HCT116 (cell line): ENCODE measurements around the gene OSER1. TPM values are rescaled to one million over a fixed set of nuclear protein-coding genes. Genes with fewer than 3 reads are reported as not detected.

Experiments
- ATAC-seq: fragments of 200-7000 bp; cut with Tn5 transposase; 2 replicates; pipeline ENCODE4 v1.9.1; 2020; ENCODE audit warnings: mild to moderate bottlenecking, moderate library complexity
- BruUV-seq: library from RNA; stranded (reverse); fragments of 400-500 nt; replicated peaks from 2 replicates; lab custom pipeline; 2021; lab: Mats Ljungman, UMichigan
- CTCF ChIA-PET: fragments of 300-600 bp; sonication (Branson Sonifier 250); formaldehyde crosslinking; loops from one replicate; lab custom pipeline; 2021; ENCODE audit warnings: antibody characterized with exemption; lab: Charles Lee
- POLR2A ChIA-PET: fragments of 300-600, 350-600 bp; sonication (Branson Sonifier 250); formaldehyde crosslinking; loops from one replicate; lab custom pipeline; 2021; ENCODE audit warnings: antibody characterized with exemption; lab: Charles Lee
- RAD21 ChIA-PET, 2 experiments: fragments of 300-600 bp; sonication (Branson Sonifier 250); formaldehyde crosslinking; loops; one replicate each; lab custom pipeline; 2023; ENCODE audit warnings: low total read pairs in 2 of 2; ENCODE audit not compliant: uncharacterized antibody in 2 of 2, unreplicated experiment in 2 of 2, low non-redundant PET in 1 of 2; lab: Charles Lee
- DNase-seq: peaks from one replicate; pipeline ENCODE4 v3.0.0-alpha.2; 2010; ENCODE audit warnings: low read depth, low spot score
- H2AFZ ChIP-seq: fragments of 200-600 bp; shearing (Covaris generic), sonication (generic); 2 replicates; pipeline ENCODE4 v1.6.1; 2017; ENCODE audit warnings: low read depth, mixed run types, mixed read lengths, antibody characterized with exemption, low read length; ENCODE audit not compliant: poor library complexity, severe bottlenecking
- H3K27ac ChIP-seq: 2 replicates; pipeline ENCODE4 v1.5.1; 2012; ENCODE audit warnings: low read depth, low read length
- H3K27me3 ChIP-seq: fragments of 200-600 bp; sonication (generic); 2 replicates; pipeline ENCODE4 v1.6.1; 2016; ENCODE audit warnings: mixed run types, low read length, mixed read lengths; ENCODE audit not compliant: insufficient read depth
- H3K36me3 ChIP-seq, 2 experiments: fragments of 200-500 bp in 1 of 2; fragments of 200-600 bp in 1 of 2; sonication (Bioruptor generic) in 1 of 2; sonication (generic) in 1 of 2; 2 replicates each; pipeline versions ENCODE4 v1.5.1 to v1.6.1; 2014 to 2016; ENCODE audit warnings: low read length in 2 of 2, inconsistent platforms in 1 of 2, mixed read lengths in 1 of 2, mixed run types in 1 of 2; ENCODE audit not compliant: insufficient read depth in 2 of 2, control insufficient read depth in 1 of 2
- H3K4me1 ChIP-seq, 2 experiments: fragments of 200-600 bp in 1 of 2; sonication (generic) in 1 of 2; 2 replicates each; pipeline versions ENCODE4 v1.5.1 to v1.6.1; 2012 to 2017; ENCODE audit warnings: low read length in 2 of 2, inconsistent platforms in 1 of 2, mild to moderate bottlenecking in 1 of 2, mixed read lengths in 1 of 2, mixed run types in 1 of 2, moderate library complexity in 1 of 2; ENCODE audit not compliant: insufficient read depth in 2 of 2, control insufficient read depth in 1 of 2
- H3K4me2 ChIP-seq: fragments of 200-600 bp; sonication (generic); 2 replicates; pipeline ENCODE4 v1.6.1; 2017; ENCODE audit warnings: mixed run types, low read length, mixed read lengths
- H3K4me3 ChIP-seq, 2 experiments: fragments of 200-600 bp in 1 of 2; sonication (generic) in 1 of 2; replicated peaks in 1 of 2; 2 replicates each; pipeline ENCODE4 v1.5.1; 2011 to 2016; ENCODE audit warnings: low read length in 2 of 2, control low read depth in 1 of 2, low read depth in 1 of 2, mild to moderate bottlenecking in 1 of 2, mixed read lengths in 1 of 2, mixed run types in 1 of 2
- H3K79me2 ChIP-seq: fragments of 200-600 bp; sonication (generic); 2 replicates; pipeline ENCODE4 v1.6.1; 2017; ENCODE audit warnings: mild to moderate bottlenecking, mixed run types, low read length, moderate library complexity, mixed read lengths; ENCODE audit not compliant: insufficient read depth
- H3K9ac ChIP-seq: fragments of 200-600 bp; sonication (generic); 2 replicates; pipeline ENCODE4 v1.6.1; 2016; ENCODE audit warnings: low read length, mixed read lengths
- H3K9me2 ChIP-seq: fragments of 200-600 bp; sonication (generic), shearing (Covaris generic); 2 replicates; pipeline ENCODE4 v1.6.1; 2017; ENCODE audit warnings: mixed run types, mild to moderate bottlenecking, moderate library complexity; ENCODE audit not compliant: insufficient read depth
- H3K9me3 ChIP-seq, 2 experiments: fragments of 200-500 bp in 1 of 2; fragments of 200-600 bp in 1 of 2; sonication (Bioruptor generic) in 1 of 2; sonication (generic) in 1 of 2; 2 replicates each; pipeline ENCODE4 v1.6.1; 2014 to 2017; ENCODE audit warnings: low read length in 2 of 2, mixed read lengths in 2 of 2, inconsistent platforms in 1 of 2, low read depth in 1 of 2, mild to moderate bottlenecking in 1 of 2, mixed run types in 1 of 2, moderate library complexity in 1 of 2; ENCODE audit not compliant: control insufficient read depth in 1 of 2, insufficient read depth in 1 of 2
- H4K20me1 ChIP-seq: fragments of 200-600 bp; sonication (generic), shearing (Covaris generic); 2 replicates; pipeline ENCODE4 v1.6.1; 2017; ENCODE audit warnings: mixed run types, mild to moderate bottlenecking, moderate library complexity; ENCODE audit not compliant: insufficient read depth
- CBX3 ChIP-seq: IDR thresholded peaks from 2 replicates; pipeline ENCODE4 v1.6.1; 2012; ENCODE audit warnings: low read depth
- EGR1 ChIP-seq: IDR thresholded peaks from 2 replicates; pipeline ENCODE4 v1.6.1; 2012; ENCODE audit warnings: low read depth
- EZH2 ChIP-seq: fragments of 200-600 bp; sonication (generic); IDR thresholded peaks from 2 replicates; pipeline ENCODE4 v1.6.1; 2017; ENCODE audit warnings: antibody characterized with exemption, mixed run types
- MAX ChIP-seq: IDR thresholded peaks from 2 replicates; pipeline ENCODE4 v1.6.1; 2012
- POLR2A ChIP-seq: IDR thresholded peaks from 2 replicates; pipeline ENCODE4 v1.7.0; 2011; ENCODE audit warnings: borderline replicate concordance; ENCODE audit not compliant: insufficient read depth, insufficient read length; ENCODE audit errors: extremely low read depth
- REST ChIP-seq: IDR thresholded peaks from 2 replicates; pipeline ENCODE4 v1.6.1; 2012; ENCODE audit warnings: low read depth
- SIN3A ChIP-seq: IDR thresholded peaks from 2 replicates; pipeline ENCODE4 v1.6.1; 2012; ENCODE audit warnings: low read depth
- SRF ChIP-seq: IDR thresholded peaks from 2 replicates; pipeline ENCODE4 v1.6.1; 2012; ENCODE audit warnings: low read depth
- TCF7L2 ChIP-seq: IDR thresholded peaks from 2 replicates; pipeline ENCODE4 v1.7.0; 2011; ENCODE audit warnings: borderline replicate concordance, inconsistent platforms; ENCODE audit not compliant: insufficient read depth, insufficient read length; ENCODE audit errors: extremely low read depth
- YY1 ChIP-seq: IDR thresholded peaks from 2 replicates; pipeline ENCODE4 v1.6.1; 2011; ENCODE audit warnings: low read length, low read depth, moderate library complexity, mild to moderate bottlenecking; ENCODE audit not compliant: insufficient replicate concordance; ENCODE audit errors: extremely low read depth
- ZBTB33 ChIP-seq: IDR thresholded peaks from 2 replicates; pipeline ENCODE4 v1.6.1; 2011; ENCODE audit warnings: mild to moderate bottlenecking, low read length, moderate library complexity; ENCODE audit not compliant: insufficient replicate concordance; ENCODE audit errors: extremely low read depth
- intact Hi-C: fragments of 100-400 bp; cut with micrococcal nuclease; formaldehyde crosslinking; loops from 2 replicates; pipeline ENCODE4 v1.10.0; 2022
- total RNA-seq: library from RNA; stranded (reverse); gene quantifications from one replicate; pipeline ENCODE4 v1.2.1, GENCODE V29; 2021; ENCODE audit not compliant: unreplicated experiment

Gene OSER1
- total RNA-seq, 1 experiment from 2014 or later = 28.4 TPM

GRCh38 chr20:44171775-44172571, 38.6 kb downstream of the OSER1 start:
- no peak overlapping the region for H2AFZ ChIP-seq
- intact Hi-C loops = no loop called here
- no peak for DNase-seq
- ChIA-PET CTCF (interaction anchor here (1.0 to 1.9 kb wide), 2 partner anchors 18 to 55 kb away, joined by 3 to 9 read pairs; no protein-coding TSS in a partner anchor), POLR2A (no interaction called here), RAD21 (interaction anchor here in 1 of 2 experiments (0.6 kb wide), 1 partner anchor 19 kb away, joined by 3 read pairs; no protein-coding TSS in a partner anchor)
- H3K79me2 ChIP-seq = no peaks in the 10 kb centered on the region
- TF ChIP-seq SRF (no peak), EZH2 (no peak), YY1 (no peak), POLR2A (no peak), CBX3 (no peak), EGR1 (no peak), SIN3A (no peak), REST (no peak), ZBTB33 (no peak), MAX (no peak), TCF7L2 (no peak)
- no TSS peak for BruUV-seq
- H3K36me3 ChIP-seq = no peaks in the 10 kb centered on the region
- ATAC-seq = no peak
- no peak overlapping the region for H3K4me3 ChIP-seq
- no peak overlapping the region for H3K4me2 ChIP-seq
- no peak overlapping the region for H3K9ac ChIP-seq
- no peaks in the 10 kb centered on the region for H3K9me3 ChIP-seq
- H3K9me2 ChIP-seq = no peaks in the 10 kb centered on the region
- no peaks in the 10 kb centered on the region for H3K27me3 ChIP-seq
- H3K27ac ChIP-seq = no peak overlapping the region
- H3K4me1 ChIP-seq = no peaks in the 10 kb centered on the region
- no peaks in the 10 kb centered on the region for H4K20me1 ChIP-seq
